ENCODE data around the gene KLF16.

KLF16 gene

GRCh38 chr19:1811472-1811894 lies 51.9 kb downstream of the KLF16 start:
- H3K27me3 ChIP-seq (ENCODE audit: insufficient read depth, low read length, poor library complexity) = no peaks in the 10 kb centered on the region
- H3K23ac ChIP-seq (ENCODE audit: low read length) = no peak overlapping the region
- H3K18ac ChIP-seq (ENCODE audit: low read length) = no peak overlapping the region
- H4K5ac ChIP-seq (ENCODE audit: low read length) = no peak overlapping the region
- no peaks in the 10 kb centered on the region for H3K79me1 ChIP-seq (ENCODE audit: low read length)
- no peak overlapping the region for H3K4me2 ChIP-seq (ENCODE audit: low read length)
- no peak overlapping the region for H2BK5ac ChIP-seq (ENCODE audit: low read length)
- H4K8ac ChIP-seq (ENCODE audit: low read depth, low read length) = no peak overlapping the region
- DNase-seq = peak; percentile 41
- H3K4ac ChIP-seq (ENCODE audit: low read depth, low read length) = no peak overlapping the region
- no CpG with 5 or more reads among the region's 13 CpGs for WGBS (ENCODE audit: extremely low coverage, insufficient coverage, low lambda C conversion rate)
- no peaks in the 10 kb centered on the region for H3K79me2 ChIP-seq (ENCODE audit: control insufficient read depth, insufficient read depth, low read length)
- H2BK15ac ChIP-seq (replicated peaks; ENCODE audit: low read depth) = no peak overlapping the region
- no peak overlapping the region for H2AK5ac ChIP-seq (ENCODE audit: low read length)
- H2BK120ac ChIP-seq (ENCODE audit: low read depth, low read length) = no peak overlapping the region
- H3K9ac ChIP-seq (ENCODE audit: low read length) = no peak overlapping the region
- H3K36me3 ChIP-seq (ENCODE audit: control insufficient read depth, insufficient read depth, low read length) = peaks cover 5% of the 10 kb centered on the region
- peak overlapping the region; percentile 60 for H3K56ac ChIP-seq (ENCODE audit: low read length)
- H3K4me1 ChIP-seq (ENCODE audit: control insufficient read depth, low read depth, low read length) = no peaks in the 10 kb centered on the region
- H3K27ac ChIP-seq (ENCODE audit: low read depth, low read length) = no peak overlapping the region
- H3K4me3 ChIP-seq (ENCODE audit: low read length) = no peak overlapping the region

- no peaks in the 10 kb centered on the region for H3K4me1 ChIP-seq (ENCODE audit: control insufficient read depth, low read depth, low read length)
- no peak overlapping the region for H4K5ac ChIP-seq (ENCODE audit: low read length)
- no peak overlapping the region for H3K9ac ChIP-seq (ENCODE audit: low read length)
- H3K4me2 ChIP-seq (ENCODE audit: low read length) = no peak overlapping the region
- H3K23ac ChIP-seq (ENCODE audit: low read length) = no peak overlapping the region
- H2AK5ac ChIP-seq (ENCODE audit: low read length) = no peak overlapping the region
- no peak overlapping the region for H2BK5ac ChIP-seq (ENCODE audit: low read length)
- H3K56ac ChIP-seq (ENCODE audit: low read length) = no peak overlapping the region
- H2BK15ac ChIP-seq (replicated peaks; ENCODE audit: low read depth) = no peak overlapping the region
- no peak overlapping the region for H4K8ac ChIP-seq (ENCODE audit: low read depth, low read length)
- no peak overlapping the region for H3K4ac ChIP-seq (ENCODE audit: low read depth, low read length)
- H3K79me2 ChIP-seq (ENCODE audit: control insufficient read depth, insufficient read depth, low read length) = no peaks in the 10 kb centered on the region
- H3K27me3 ChIP-seq (ENCODE audit: insufficient read depth, low read length, poor library complexity) = no peaks in the 10 kb centered on the region
- H3K79me1 ChIP-seq (ENCODE audit: low read length) = no peaks in the 10 kb centered on the region
- H3K27ac ChIP-seq (ENCODE audit: low read depth, low read length) = no peak overlapping the region
- H3K18ac ChIP-seq (ENCODE audit: low read length) = no peak overlapping the region
- no peak overlapping the region for H2BK120ac ChIP-seq (ENCODE audit: low read depth, low read length)
- WGBS (ENCODE audit: extremely low coverage, insufficient coverage, low lambda C conversion rate) = no CpG with 5 or more reads among the region's 19 CpGs
- H3K4me3 ChIP-seq (ENCODE audit: low read length) = no peak overlapping the region
- no peaks in the 10 kb centered on the region for H3K36me3 ChIP-seq (ENCODE audit: control insufficient read depth, insufficient read depth, low read length)
- DNase-seq = no peak
Observed at GRCh38 chr19:1810439-1811160, 52.8 kb downstream of the KLF16 start.

GRCh38 chr19:1809678-1810077 lies 53.7 kb downstream of the KLF16 start:
- no peak overlapping the region for H2BK5ac ChIP-seq (ENCODE audit: low read length)
- H3K18ac ChIP-seq (ENCODE audit: low read length) = no peak overlapping the region
- H2BK120ac ChIP-seq (ENCODE audit: low read depth, low read length) = no peak overlapping the region
- no peak overlapping the region for H3K27ac ChIP-seq (ENCODE audit: low read depth, low read length)
- H3K79me2 ChIP-seq (ENCODE audit: control insufficient read depth, insufficient read depth, low read length) = no peaks in the 10 kb centered on the region
- H3K4me3 ChIP-seq (ENCODE audit: low read length) = no peak overlapping the region
- no peaks in the 10 kb centered on the region for H3K79me1 ChIP-seq (ENCODE audit: low read length)
- H3K4me2 ChIP-seq (ENCODE audit: low read length) = no peak overlapping the region
- no peak overlapping the region for H4K5ac ChIP-seq (ENCODE audit: low read length)
- no peak for DNase-seq
- H3K9ac ChIP-seq (ENCODE audit: low read length) = no peak overlapping the region
- no peaks in the 10 kb centered on the region for H3K36me3 ChIP-seq (ENCODE audit: control insufficient read depth, insufficient read depth, low read length)
- no CpG with 5 or more reads among the region's 18 CpGs for WGBS (ENCODE audit: extremely low coverage, insufficient coverage, low lambda C conversion rate)
- H3K4ac ChIP-seq (ENCODE audit: low read depth, low read length) = no peak overlapping the region
- H2AK5ac ChIP-seq (ENCODE audit: low read length) = no peak overlapping the region
- H3K56ac ChIP-seq (ENCODE audit: low read length) = no peak overlapping the region
- H3K27me3 ChIP-seq (ENCODE audit: insufficient read depth, low read length, poor library complexity) = no peaks in the 10 kb centered on the region
- no peaks in the 10 kb centered on the region for H3K4me1 ChIP-seq (ENCODE audit: control insufficient read depth, low read depth, low read length)
- no peak overlapping the region for H4K8ac ChIP-seq (ENCODE audit: low read depth, low read length)
- H3K23ac ChIP-seq (ENCODE audit: low read length) = no peak overlapping the region
- no peak overlapping the region for H2BK15ac ChIP-seq (replicated peaks; ENCODE audit: low read depth)

GRCh38 chr19:1808395-1808731 lies 55.0 kb downstream of the KLF16 start:
- no peak overlapping the region for H3K4me2 ChIP-seq (ENCODE audit: low read length)
- H3K9ac ChIP-seq (ENCODE audit: low read length) = no peak overlapping the region
- no peak overlapping the region for H3K27ac ChIP-seq (ENCODE audit: low read depth, low read length)
- no peaks in the 10 kb centered on the region for H3K4me1 ChIP-seq (ENCODE audit: control insufficient read depth, low read depth, low read length)
- no peak overlapping the region for H2BK5ac ChIP-seq (ENCODE audit: low read length)
- H3K27me3 ChIP-seq (ENCODE audit: insufficient read depth, low read length, poor library complexity) = no peaks in the 10 kb centered on the region
- H3K79me2 ChIP-seq (ENCODE audit: control insufficient read depth, insufficient read depth, low read length) = no peaks in the 10 kb centered on the region
- no peak overlapping the region for H4K5ac ChIP-seq (ENCODE audit: low read length)
- no peak overlapping the region for H2AK5ac ChIP-seq (ENCODE audit: low read length)
- H2BK120ac ChIP-seq (ENCODE audit: low read depth, low read length) = no peak overlapping the region
- H4K8ac ChIP-seq (ENCODE audit: low read depth, low read length) = no peak overlapping the region
- H3K18ac ChIP-seq (ENCODE audit: low read length) = no peak overlapping the region
- no peak for DNase-seq
- no peak overlapping the region for H3K4me3 ChIP-seq (ENCODE audit: low read length)
- H3K4ac ChIP-seq (ENCODE audit: low read depth, low read length) = no peak overlapping the region
- no CpG with 5 or more reads among the region's 2 CpGs for WGBS (ENCODE audit: extremely low coverage, insufficient coverage, low lambda C conversion rate)
- no peak overlapping the region for H3K56ac ChIP-seq (ENCODE audit: low read length)
- H3K79me1 ChIP-seq (ENCODE audit: low read length) = no peaks in the 10 kb centered on the region
- no peak overlapping the region for H3K23ac ChIP-seq (ENCODE audit: low read length)
- no peaks in the 10 kb centered on the region for H3K36me3 ChIP-seq (ENCODE audit: control insufficient read depth, insufficient read depth, low read length)
- no peak overlapping the region for H2BK15ac ChIP-seq (replicated peaks; ENCODE audit: low read depth)

GRCh38 chr19:1807695-1808394 lies 55.5 kb downstream of the KLF16 start:
- no peak overlapping the region for H4K8ac ChIP-seq (ENCODE audit: low read depth, low read length)
- no peak overlapping the region for H4K5ac ChIP-seq (ENCODE audit: low read length)
- H3K4me2 ChIP-seq (ENCODE audit: low read length) = no peak overlapping the region
- H3K9ac ChIP-seq (ENCODE audit: low read length) = no peak overlapping the region
- H2BK120ac ChIP-seq (ENCODE audit: low read depth, low read length) = no peak overlapping the region
- no peak overlapping the region for H3K23ac ChIP-seq (ENCODE audit: low read length)
- H2BK5ac ChIP-seq (ENCODE audit: low read length) = no peak overlapping the region
- H3K27ac ChIP-seq (ENCODE audit: low read depth, low read length) = no peak overlapping the region
- no peak overlapping the region for H2BK15ac ChIP-seq (replicated peaks; ENCODE audit: low read depth)
- H3K79me1 ChIP-seq (ENCODE audit: low read length) = no peaks in the 10 kb centered on the region
- H3K36me3 ChIP-seq (ENCODE audit: control insufficient read depth, insufficient read depth, low read length) = no peaks in the 10 kb centered on the region
- no peaks in the 10 kb centered on the region for H3K4me1 ChIP-seq (ENCODE audit: control insufficient read depth, low read depth, low read length)
- WGBS (ENCODE audit: extremely low coverage, insufficient coverage, low lambda C conversion rate) = no CpG with 5 or more reads among the region's 30 CpGs
- H3K4me3 ChIP-seq (ENCODE audit: low read length) = no peak overlapping the region
- H2AK5ac ChIP-seq (ENCODE audit: low read length) = no peak overlapping the region
- H3K79me2 ChIP-seq (ENCODE audit: control insufficient read depth, insufficient read depth, low read length) = no peaks in the 10 kb centered on the region
- DNase-seq = no peak
- H3K4ac ChIP-seq (ENCODE audit: low read depth, low read length) = no peak overlapping the region
- H3K27me3 ChIP-seq (ENCODE audit: insufficient read depth, low read length, poor library complexity) = no peaks in the 10 kb centered on the region
- no peak overlapping the region for H3K18ac ChIP-seq (ENCODE audit: low read length)
- no peak overlapping the region for H3K56ac ChIP-seq (ENCODE audit: low read length)
